ENCODE data around the gene HDAC4.

HDAC4 gene

DNA sequence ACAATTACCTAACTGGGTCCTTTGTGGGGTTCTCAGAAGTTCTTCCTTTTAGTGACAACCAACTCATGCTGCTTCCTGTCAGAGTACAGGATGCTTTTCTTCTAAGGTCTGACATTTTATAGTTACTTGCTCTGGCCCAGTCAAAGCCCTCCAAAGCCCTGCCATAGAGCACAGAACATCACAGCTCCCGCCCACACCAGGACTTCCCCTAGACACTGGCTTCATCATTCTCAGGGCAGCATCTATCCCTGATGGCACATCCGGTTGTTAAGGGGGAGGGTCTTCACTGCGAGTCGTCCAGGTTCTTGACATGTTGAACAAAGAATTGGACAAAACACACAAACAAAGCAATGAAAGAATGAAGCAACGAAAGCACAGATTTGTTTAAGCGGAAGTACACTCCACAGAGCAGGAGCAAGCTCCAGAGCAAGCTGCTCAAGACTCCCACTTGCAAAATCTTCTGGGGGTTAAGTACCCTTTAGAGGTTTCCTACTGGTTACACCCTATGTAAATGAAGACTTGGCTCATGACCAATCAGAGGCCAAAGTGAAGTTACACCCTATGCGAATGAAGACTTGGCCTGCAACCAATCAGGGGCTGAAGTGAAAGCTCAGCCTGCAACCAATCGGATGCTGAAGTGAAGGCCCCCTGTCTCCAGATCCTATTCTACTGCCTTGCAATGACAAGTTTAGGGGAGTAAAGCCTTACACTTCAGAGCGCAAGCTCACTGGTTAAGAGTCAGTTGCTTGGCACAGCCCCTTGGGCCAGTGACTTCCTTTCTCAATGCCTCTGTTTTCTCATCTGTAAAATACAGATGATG lies 79.0 kb downstream of the HDAC4 start:
- DNase-seq = no peak

DNA sequence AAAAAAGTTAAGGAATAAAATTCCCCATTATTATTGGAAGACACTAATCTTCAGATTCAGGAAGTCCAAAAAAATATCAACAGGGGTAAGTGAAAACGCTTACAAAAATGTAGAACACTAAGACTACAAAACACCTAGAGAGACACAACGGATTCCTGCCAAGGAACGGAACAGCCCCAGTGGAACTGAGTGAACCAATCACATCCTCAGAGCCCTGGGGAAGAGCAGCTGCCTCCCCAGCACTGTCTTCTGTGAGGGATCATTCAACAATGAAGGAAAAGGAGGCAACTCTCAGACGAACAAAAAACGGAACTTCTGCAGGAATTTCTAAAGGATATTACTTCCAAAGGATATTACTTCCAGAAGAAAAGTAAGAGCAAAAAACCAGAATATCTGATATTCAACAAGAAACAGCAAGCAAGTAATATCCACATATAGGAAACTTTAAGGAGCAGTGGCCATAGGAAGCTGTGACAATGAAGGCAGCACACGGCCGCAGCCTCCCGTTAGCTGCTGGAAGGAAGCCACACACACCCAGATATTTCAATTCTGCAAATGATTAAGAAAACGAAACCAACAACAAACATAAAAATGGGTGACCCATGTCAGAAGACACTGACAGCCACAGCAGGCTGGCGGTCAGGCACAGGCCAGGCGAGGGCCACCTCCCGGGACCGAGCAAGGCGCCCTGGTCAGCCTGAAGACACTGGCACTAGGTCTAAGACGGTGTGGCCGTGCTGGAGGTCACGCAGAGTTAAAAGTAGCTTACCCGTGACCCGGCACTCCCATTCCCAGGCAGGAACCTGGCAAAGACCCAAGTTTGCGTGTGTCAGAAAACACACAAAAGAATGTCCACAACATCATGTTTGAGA lies 81.8 kb downstream of the HDAC4 start:
- DNase-seq = no peak

DNA sequence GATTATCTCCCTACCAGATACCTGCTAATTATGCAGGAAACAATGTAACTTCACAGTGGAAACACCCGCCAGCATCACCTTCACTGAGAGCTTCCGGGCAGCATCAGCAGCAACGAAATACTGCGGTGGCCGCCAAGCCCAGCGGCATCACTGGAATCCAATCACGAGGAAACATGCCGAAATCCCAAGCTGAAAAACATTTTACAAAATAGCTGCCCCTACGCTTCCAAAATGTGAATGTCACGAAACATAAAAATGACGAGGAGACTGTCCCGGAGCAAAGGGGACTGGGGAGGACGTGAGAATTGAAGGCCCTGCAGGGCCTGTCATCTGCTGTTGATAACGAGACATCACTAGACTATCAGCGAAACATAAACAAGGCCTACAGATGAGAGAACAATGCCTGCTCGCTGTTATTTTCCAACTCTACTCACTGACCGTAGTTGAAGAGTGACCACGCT lies 82.6 kb downstream of the HDAC4 start:
- no peak for DNase-seq

DNA sequence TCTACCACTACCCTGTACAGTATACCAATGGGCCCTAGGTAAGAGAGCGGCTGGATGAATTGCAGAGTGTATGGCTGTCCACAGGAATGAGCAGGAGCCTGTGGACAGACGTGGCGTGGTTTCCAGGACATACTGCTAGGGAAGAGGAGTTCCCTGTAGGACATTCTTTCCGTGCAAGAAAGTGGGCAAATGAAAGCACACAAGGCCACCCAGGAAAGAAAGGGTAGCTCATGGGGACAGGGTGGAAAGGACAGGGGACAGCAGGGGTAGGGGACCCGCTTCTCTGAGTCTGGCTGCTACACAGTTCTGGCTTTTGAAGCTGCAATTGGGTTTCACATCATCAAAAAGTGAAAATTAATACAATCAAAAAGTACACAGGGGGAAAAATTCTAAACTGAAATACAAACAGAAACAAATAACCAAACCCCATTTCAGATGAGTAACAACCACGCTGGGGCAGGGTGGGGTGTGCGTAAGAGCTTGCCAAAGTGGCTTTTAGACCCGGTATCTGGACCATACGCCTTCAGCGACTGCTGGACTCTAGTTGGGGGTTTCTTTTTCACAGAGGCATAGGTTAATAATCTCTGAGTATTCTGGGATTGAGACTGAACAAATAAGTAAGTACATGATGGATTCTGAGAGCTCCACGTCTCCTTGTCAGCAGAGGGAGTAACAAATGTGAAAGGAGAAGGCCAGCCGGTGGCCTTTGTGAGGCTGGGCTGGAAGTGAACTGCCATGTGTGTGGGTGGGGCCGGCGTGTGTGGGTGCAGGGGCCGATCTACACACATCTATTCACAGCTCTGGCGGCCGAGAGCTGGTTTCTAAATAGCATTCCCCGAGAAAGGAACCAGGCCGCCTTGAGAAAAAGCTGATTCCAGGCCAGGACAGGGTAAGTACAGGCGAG lies 84.0 kb downstream of the HDAC4 start:
- DNase-seq = no peak

DNA sequence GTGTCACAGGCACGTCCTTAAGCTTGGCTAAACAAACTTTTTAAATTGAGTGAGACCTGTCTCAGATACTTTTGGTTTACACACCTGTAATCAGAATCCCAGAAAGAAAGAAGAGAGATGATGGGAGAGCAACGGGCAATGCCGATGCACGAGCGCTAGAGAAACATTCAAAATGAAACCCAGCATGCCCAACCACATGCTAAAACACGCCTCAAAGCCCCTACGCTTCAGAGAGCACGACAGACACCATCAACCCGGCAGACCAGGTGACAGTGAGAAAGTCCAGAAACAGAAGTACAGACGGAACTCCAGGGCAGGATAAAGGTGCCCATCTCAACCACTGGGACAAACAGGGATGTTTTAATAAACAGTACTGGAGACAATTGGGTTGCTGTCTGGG lies 85.5 kb downstream of the HDAC4 start:
- DNase-seq = no peak

DNA sequence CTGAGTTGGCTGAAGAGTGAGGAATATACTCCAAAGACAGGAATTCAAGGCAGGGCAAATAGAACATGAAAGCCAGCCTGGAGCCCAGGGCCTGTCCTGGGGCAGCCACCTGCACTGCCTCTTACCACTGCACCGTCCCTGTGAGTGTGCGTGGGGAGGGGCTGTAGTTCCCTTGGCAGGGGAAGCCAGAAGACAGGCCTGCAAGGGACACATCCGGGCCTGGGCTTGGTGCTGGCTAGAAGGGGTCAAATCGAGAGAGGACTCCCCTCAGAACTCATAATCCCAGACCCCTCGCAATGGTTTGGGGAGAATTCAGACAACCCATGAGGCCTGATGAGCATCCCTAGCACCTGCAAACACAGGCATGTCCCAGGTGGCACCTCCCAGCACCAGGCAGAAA lies 87.0 kb downstream of the HDAC4 start:
- no peak for DNase-seq

DNA sequence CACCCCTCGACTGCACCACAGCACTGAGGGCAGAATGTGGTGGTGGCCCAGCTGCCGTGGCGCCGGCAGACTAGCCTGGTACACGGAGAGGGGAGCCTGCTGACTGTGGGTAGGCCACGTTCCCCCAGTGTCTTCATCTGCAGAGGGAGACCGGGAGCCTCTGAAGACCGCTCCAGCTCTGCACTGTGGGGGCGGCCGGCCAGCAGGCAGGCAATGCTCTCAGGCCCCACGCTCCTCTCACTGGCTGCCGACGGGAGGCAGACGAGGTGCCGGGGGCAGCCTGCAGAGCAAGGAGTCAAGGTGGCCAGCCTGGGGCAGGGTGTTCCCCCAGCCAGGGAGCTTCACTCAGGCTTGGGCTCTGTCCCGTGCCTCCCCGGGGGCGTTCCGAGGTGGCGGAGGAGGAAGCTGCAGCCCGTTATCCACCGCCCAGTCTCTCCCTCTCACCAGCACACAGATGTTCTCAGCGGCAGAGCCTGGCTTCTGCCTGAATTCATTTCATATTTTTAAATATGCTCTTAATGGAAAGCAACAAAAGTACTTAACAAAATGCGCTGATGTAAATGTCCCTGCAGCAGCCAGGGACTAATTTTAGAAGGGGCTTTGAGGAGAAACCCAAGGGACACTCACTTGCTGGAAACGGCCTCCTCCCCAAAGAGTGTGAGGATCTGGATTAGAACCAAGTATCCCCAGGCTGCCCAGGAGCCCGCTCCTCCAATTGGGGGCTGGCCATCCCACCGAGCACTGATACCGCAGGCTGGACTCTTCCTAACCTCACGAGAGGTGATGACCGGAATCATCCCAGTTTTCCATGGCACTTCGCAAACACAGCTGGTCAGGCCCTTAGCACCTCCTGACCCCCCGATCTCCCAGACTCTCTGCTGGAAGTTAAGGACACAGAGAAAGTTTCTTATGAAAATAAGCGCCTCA lies 87.8 kb downstream of the HDAC4 start:
- DNase-seq = no peak

DNA sequence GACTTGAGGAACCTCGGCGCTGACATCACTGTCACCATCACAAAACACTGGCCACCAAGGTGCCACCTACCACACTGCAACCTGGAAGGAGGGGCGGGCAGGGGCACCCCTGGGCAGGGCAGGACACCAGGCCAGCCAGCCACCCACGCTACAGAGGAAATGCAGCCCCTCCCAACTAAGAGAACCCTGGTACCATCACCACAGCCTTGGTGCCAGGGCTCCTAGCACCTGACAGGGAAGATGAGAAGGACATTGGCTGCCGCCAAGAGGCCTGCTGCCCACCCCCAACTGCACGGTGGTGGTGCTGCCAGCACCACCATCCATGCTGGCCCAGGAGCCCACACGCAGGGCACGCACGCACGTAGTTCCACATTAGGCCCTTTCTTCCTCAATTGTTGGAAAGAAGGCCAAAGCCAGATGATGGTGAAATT lies 88.7 kb downstream of the HDAC4 start:
- no peak for DNase-seq

DNA sequence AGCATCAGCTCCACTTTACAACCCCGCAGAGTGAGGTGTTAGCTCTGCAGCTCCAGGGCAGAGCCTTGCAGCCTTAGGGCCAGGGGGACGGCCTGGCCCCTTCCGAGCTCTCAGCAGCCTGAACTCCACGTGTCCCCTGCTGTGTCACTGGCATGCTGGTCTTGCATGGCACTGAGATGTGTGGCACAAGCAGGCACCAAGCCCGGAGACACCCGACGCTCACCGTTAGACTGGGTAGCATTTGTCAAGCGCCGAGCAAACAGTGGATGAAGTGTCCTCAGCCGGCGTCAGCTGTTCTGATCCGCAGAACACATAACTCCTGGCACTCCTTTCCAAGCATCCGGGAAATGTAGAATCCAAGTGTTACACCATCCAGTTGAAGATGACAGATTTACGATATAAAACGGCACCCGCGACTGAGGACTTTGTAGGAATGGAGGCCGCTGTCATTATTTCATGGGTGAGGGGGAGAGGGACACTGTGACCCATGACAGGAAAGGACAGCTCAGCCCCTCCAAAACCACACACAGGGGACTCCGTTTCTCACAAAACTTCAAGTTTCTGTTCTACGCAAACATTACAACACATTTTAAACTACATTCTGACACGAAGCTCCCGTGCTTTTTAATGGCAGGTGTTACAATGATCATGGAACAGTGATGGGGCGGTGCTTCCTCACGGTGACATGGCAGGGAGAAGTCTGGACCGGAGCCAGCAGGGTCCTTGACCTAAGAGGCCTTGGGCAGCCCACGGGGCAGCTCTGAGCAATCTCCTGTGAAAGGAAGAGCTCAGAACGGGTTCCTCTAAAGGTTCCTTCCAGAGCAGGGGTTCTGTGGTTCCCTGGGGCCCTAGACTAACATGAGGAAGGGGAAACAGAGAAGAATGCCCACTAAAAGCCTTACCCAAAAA lies 89.4 kb downstream of the HDAC4 start:
- DNase-seq = no peak

DNA sequence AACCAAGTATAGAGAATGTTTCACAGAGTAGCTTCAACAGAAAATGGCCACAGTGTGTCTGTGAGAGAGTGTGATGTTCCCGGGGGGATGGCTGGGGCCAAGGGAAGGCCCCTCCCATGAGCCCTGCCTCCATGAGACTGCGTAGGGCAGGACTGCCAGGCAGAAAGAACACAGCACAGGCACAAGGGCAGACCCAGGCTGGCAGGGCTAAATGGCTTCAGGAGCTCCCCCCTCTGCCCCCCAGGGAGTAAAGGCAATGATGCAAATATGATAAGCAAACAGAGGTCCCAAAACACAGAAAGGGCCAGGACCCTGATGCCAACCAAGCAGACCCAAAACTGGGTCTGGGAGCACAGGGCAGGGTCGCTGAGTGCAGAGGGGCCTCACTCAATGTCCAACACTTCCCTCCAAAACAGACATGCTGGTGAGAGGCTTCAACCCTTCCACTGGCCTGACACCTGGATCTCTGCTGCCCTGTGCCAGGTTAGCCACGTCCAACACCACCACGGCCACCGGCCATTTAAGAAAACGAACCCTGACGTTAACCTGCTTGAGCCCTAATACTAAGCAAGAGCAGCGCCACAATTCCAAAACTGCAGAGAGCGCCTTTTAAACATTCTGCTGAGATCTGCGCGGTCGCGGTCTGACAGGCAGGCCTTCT lies 90.3 kb downstream of the HDAC4 start:
- no peak for DNase-seq

DNA sequence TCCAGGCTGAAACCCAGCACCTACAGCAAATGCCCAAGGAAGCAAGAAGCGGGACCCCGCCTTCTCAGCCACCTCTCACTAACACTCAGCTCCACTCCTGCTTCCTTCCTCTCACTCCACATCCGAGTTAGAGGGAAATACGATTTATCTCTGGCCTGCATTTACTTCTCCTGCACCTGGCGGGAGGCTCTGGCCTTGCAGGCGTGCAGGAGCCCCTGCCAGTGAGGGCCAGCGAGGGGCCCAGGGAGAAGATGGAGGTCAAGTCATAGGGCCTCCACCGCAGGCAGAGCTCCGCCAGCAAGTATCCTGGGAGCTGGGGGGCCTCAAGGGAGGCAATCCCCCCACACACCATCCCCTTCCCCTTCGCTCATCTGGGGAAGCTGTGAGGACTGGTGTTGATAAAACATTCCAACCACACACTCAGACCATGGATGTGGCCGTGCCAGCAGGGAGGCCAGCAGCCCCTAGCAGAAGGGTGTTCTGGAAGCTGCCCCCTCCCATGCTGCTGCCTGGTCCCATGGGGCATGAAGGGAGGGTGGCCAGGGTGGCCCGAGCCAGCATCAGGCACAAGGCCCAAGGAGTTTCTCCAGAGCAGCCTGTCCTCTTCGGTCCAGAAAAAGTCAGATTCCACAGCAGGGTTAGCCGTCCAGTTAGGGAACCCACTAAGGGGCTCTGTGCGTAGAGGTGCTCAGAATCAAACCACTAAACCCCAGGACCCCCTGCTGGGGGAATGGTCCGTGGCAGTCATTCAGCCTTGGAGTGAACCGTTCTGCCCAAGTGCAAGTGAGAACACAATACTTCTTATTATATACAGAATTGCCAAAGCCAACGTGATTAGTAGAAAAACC lies 91.2 kb downstream of the HDAC4 start:
- DNase-seq = no peak

DNA sequence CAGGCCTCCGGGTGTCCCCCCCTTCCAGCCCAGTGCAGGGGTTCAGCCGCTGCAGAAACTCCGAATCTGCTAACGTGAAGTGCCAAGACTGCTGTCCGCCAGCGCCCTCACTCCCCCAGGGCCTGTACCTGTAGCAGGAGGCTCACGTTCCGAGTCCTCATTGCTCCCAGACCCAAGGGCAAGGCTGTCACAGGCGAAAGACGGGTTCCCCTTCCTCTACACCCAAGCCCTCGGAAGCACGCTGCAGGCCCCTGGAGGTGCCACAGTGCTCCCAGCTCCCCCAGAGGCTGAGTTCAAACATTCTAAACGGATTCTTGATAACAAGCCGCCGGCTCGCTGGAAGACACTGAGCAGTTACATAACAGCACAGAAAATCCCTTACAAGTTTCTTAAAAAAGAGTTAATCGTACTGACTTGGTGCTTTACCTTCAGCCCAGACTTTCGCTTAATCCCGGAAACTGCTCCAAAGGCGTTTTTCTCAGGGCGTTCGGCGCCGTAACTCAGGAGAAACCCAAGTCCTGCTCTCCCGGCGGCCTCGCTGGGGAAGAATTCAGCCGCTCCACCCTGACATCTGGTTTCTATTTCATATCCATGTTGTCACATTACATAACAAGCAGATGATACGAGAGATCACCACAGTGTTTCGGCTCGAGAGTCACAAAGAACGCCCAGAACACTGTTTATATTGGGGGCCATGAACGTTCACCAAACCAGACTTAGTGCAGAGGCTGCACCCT lies 92.0 kb downstream of the HDAC4 start:
- no peak for DNase-seq

DNA sequence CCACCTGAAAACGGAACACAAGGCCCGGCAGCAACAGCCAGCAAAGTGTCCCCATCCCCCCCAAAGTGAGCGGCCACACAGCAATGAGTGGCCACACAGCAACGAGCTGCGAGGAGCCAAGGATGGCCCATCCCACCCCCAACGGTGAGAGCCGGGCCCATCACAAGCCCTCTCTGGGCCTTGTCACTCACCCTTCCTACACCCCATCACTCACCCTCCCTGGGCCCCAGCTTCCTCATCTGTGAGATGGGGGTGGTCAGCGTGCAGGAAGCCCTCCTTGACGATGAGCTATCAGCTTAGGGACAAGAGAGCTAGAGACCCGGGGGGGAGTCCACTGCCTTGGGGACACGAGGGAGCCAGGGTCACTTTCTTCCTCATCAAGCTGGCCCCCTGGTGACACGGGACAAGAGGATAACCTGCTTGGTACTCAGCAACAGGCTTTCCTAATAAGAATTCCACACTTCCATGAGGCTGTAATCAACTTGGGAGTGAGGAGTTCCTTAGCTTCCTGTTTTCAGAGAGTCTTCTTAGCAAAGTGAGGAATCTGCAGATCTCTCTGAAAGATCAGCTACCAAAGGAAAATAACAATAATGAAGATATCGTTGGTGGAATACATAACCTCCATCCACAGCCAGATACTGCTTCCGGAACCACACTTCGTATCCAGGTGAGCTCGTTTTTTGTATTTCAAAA lies 92.8 kb downstream of the HDAC4 start:
- DNase-seq = no peak

DNA sequence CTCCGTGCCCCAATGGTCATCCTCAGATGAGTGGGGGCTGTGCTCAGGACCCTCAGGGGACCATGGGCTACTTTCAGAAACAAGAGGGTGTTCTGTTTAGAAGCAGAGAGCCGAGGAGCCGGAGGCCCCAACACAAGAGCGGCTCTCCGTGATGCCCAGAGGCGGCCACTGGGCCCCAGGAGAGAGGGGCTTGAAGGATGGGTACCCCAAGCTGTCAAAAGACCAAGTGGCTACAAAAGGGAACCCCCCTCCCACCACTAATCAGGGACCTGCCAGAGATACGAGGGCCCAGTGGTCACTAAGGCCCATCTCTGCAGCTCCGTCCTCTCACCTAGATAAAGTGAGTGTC lies 93.6 kb downstream of the HDAC4 start:
- DNase-seq = no peak

DNA sequence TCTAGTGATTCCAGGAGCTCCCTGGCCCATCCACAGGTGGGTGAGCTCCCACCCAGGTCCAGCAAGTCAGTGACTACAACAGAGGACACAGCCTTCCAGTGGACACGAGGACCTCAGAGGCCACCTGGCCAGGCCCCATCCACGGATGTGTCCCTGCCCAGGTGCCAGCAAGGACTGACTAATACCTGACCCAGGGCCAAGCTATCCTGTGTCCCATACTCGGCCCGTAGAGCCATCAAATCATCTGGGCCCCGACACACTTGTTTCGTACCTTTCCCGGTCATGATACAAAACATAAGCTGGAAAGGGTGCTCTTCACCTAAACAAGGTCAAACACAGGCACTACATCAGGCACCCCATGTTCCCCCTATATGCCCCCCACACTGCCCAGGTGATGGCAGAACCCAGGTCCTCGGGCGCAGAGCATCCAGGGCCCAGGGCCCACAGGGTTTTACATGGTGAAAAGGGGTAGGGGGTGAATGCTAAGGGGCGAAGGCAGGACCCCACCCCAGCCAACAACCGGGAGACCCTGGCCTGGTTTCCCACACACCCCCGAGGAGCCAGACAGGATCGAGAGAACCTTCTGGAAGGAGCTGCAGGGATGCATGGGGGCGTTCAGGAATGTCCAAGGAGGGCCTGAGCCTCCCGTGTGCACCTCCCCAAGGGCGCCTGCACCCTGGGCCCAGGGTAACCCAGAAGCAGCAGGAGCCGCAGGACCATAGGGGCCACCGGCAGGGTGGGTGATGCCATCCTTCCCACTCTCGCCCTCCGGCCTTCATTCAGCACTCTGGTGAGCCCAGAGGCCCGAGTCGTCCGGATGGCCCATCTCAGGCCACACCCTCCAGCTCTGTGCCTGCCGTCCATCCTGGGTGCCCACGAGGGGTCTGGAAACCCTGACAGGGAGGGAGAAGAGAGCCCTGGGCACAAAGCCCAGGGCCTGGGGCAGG lies 94.3 kb downstream of the HDAC4 start:
- DNase-seq = no peak

DNA sequence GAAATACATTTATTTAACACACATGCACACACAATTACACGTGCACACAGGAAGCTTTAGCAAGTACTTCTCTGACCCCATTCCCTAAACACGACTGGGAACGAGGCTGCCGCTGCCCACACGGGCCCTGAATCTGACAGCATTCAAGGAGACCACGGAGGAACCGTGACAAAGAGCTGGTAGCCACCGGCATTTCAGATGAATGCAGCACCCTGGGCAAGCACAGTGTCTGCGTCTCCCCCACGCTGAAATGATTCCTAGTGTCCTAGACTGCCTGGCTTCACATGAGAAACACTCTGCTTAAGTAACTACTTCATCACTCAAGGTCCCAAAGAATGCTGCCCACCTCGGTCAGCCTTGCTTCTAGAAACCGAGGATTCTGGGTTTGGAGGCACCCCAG lies 95.0 kb downstream of the HDAC4 start:
- no peak for DNase-seq

DNA sequence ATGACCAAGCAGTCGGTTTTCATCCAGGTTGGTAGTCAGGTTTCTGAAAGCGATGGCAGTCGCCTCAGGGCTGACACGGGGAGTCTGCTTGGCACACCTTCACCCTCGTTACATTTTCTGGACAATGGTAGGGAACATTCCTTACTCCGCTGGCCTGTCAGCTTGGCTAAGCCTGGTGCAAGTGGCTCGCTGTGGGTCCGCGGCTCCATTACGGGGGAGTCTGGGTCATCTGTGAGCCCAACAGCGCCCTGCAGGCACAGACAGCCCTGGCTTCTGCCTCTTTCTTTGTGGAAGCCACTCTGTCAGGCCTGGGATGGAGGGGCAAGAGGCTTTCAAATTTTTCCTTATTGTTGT lies 95.6 kb downstream of the HDAC4 start:
- DNase-seq = no peak

Data from activated gamma-delta T cell treated with Interleukin-2 at 50 U/mL for 16 hours (primary cell).